Liver (tissue), 9 donors: ENCODE measurements around the gene AKAP12. TPM values are rescaled to one million over a fixed set of nuclear protein-coding genes. Genes with fewer than 3 reads are reported as not detected.

Experiments used
- DNase-seq: peaks from one replicate; pipeline ENCODE4 v3.0.0-alpha.2; 2017; ENCODE audit warnings: low spot score
- H3K27ac ChIP-seq, 2 donors: one replicate each; pipeline ENCODE4 v1.7.0; 2013; ENCODE audit warnings: inconsistent platforms in 2 of 2, low read length in 2 of 2, control low read depth in 1 of 2, low read depth in 1 of 2, mild to moderate bottlenecking in 1 of 2
- H3K27me3 ChIP-seq, 4 donors: one replicate each; pipeline versions ENCODE4 v1.6.1 to v1.7.0; 2013; ENCODE audit warnings: low read length in 3 of 4, inconsistent platforms in 1 of 4, mild to moderate bottlenecking in 1 of 4, moderate library complexity in 1 of 4; ENCODE audit not compliant: control insufficient read depth in 4 of 4, insufficient read depth in 4 of 4
- H3K36me3 ChIP-seq, 4 donors: one replicate each; pipeline versions ENCODE4 v1.6.1 to v1.7.0; 2013; ENCODE audit warnings: low read length in 3 of 4, mild to moderate bottlenecking in 3 of 4, low read depth in 1 of 4, moderate library complexity in 1 of 4; ENCODE audit not compliant: control insufficient read depth in 4 of 4, insufficient read depth in 3 of 4
- H3K4me1 ChIP-seq, 4 donors: one replicate each; pipeline versions ENCODE4 v1.6.1 to v1.7.0; 2013; ENCODE audit warnings: low read length in 3 of 4, mild to moderate bottlenecking in 3 of 4, moderate library complexity in 1 of 4; ENCODE audit not compliant: control insufficient read depth in 4 of 4, insufficient read depth in 4 of 4
- H3K4me3 ChIP-seq, 3 donors: one replicate each; pipeline versions ENCODE4 v1.6.1 to v1.7.0; 2013; ENCODE audit warnings: low read length in 3 of 3, control low read depth in 1 of 3, low read depth in 1 of 3, mild to moderate bottlenecking in 1 of 3
- H3K9ac ChIP-seq, 2 donors: one replicate each; pipeline ENCODE4 v1.7.0; 2013; ENCODE audit warnings: low read length in 2 of 2, mild to moderate bottlenecking in 2 of 2, moderate library complexity in 2 of 2, control low read depth in 1 of 2, low read depth in 1 of 2
- H3K9me3 ChIP-seq, 4 donors: one replicate each; pipeline versions ENCODE4 v1.6.1 to v1.7.0; 2013; ENCODE audit warnings: low read length in 3 of 4; ENCODE audit not compliant: control insufficient read depth in 4 of 4
- FOXA2 ChIP-seq: IDR thresholded peaks from 2 replicates; pipeline ENCODE4 v1.6.1; 2016; ENCODE audit warnings: antibody characterized with exemption
- HNF4A ChIP-seq, 2 donors: conservative IDR thresholded peaks; 2 replicates each; pipeline ENCODE4 v1.6.1; 2016; ENCODE audit warnings: antibody characterized with exemption in 2 of 2, mild to moderate bottlenecking in 2 of 2
- HNF4G ChIP-seq: IDR thresholded peaks from 2 replicates; pipeline ENCODE4 v1.6.1; 2016; ENCODE audit warnings: antibody characterized with exemption
- JUND ChIP-seq, 2 donors: IDR thresholded peaks; 2 replicates each; pipeline ENCODE4 v1.6.1; 2016; ENCODE audit warnings: antibody characterized with exemption in 2 of 2
- NR2F2 ChIP-seq: IDR thresholded peaks from 2 replicates; pipeline ENCODE4 v1.6.1; 2016; ENCODE audit warnings: antibody characterized with exemption
- RXRA ChIP-seq, 2 donors: IDR thresholded peaks; 2 replicates each; pipeline ENCODE4 v1.6.1; 2017 to 2018; ENCODE audit warnings: antibody characterized with exemption in 2 of 2, mild to moderate bottlenecking in 1 of 2
- SP1 ChIP-seq: IDR thresholded peaks from 2 replicates; pipeline ENCODE4 v1.6.1; 2018; ENCODE audit warnings: antibody characterized with exemption, mild to moderate bottlenecking
- TAF1 ChIP-seq: conservative IDR thresholded peaks from 2 replicates; pipeline ENCODE4 v1.6.1; 2016; ENCODE audit warnings: antibody characterized with exemption, mild to moderate bottlenecking
- WGBS: extraction: QIAGEN DNeasy Blood & Tissue Kit; methylation state at CpG from one replicate; pipeline ENCODE4 v1.1.7; 2013; 5-methylcytosine and 5-hydroxymethylcytosine counted together
- polyA plus RNA-seq, 2 donors: library from polyadenylated mRNA; stranded (reverse) in 1 of 2; unstranded in 1 of 2; fragments of 200-250 nt in 1 of 2; fragments of >200 nt in 1 of 2; fragmentation: Nextera tagmentation in 1 of 2; extraction: Ambion mirVana in 1 of 2; gene quantifications; one replicate each; pipeline versions ENCODE4 v1.2.1 to v1.2.3, GENCODE V29; 2013 to 2015
- total RNA-seq, 2 donors: library from RNA; depleted of rRNA; stranded (reverse); fragments of >200 nt; gene quantifications; one replicate each; pipeline ENCODE4 v1.2.3, GENCODE V29; 2014
- TF ChIP-seq, protein P1 (sequence below): fragments of 150-350 bp; IDR thresholded peaks from 2 replicates; pipeline ENCODE4 v1.5.1; 2017; ENCODE audit warnings: improper control_type of control experiment, low read depth, low read length; ENCODE audit not compliant: missing input control
- TF ChIP-seq, protein P2 (sequence below): IDR thresholded peaks from 2 replicates; pipeline ENCODE4 v1.6.1; 2016; ENCODE audit warnings: antibody characterized with exemption, mild to moderate bottlenecking
- TF ChIP-seq, protein P3 (sequence below): IDR thresholded peaks from 2 replicates; pipeline ENCODE4 v1.6.1; 2016; ENCODE audit warnings: antibody characterized with exemption
- donor health status: healthy.
- donor health status: healthy.
- donor health status: healthy.
- donor health status: healthy.
- donor health status: healthy.

AKAP12 gene
- total and polyA plus RNA-seq, 4 donors, result 6.7 to 14.8 (median 8.6) TPM

DNA sequence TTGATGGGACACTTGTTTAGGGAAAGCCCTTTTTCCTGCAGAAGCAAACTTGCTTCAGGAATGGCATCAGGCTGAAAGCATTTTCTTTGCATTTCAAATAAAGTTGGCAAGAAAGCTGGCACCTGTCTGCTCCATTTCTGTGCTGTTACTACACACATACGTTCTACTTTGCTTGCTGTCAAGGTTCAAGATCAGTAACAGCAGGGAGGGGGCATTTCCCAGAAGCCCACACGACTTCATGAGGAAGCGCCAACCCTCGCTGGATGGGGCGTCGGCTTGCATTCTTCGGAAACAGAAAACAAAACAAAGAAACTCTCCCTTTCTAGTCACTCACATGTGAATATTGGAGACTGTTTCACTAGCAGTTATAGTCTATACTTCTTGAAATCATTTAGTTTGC lies 46.4 kb downstream of the AKAP12 start (continued):
- TF ChIP-seq, protein P1, sequence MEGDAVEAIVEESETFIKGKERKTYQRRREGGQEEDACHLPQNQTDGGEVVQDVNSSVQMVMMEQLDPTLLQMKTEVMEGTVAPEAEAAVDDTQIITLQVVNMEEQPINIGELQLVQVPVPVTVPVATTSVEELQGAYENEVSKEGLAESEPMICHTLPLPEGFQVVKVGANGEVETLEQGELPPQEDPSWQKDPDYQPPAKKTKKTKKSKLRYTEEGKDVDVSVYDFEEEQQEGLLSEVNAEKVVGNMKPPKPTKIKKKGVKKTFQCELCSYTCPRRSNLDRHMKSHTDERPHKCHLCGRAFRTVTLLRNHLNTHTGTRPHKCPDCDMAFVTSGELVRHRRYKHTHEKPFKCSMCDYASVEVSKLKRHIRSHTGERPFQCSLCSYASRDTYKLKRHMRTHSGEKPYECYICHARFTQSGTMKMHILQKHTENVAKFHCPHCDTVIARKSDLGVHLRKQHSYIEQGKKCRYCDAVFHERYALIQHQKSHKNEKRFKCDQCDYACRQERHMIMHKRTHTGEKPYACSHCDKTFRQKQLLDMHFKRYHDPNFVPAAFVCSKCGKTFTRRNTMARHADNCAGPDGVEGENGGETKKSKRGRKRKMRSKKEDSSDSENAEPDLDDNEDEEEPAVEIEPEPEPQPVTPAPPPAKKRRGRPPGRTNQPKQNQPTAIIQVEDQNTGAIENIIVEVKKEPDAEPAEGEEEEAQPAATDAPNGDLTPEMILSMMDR, result no peak

DNA sequence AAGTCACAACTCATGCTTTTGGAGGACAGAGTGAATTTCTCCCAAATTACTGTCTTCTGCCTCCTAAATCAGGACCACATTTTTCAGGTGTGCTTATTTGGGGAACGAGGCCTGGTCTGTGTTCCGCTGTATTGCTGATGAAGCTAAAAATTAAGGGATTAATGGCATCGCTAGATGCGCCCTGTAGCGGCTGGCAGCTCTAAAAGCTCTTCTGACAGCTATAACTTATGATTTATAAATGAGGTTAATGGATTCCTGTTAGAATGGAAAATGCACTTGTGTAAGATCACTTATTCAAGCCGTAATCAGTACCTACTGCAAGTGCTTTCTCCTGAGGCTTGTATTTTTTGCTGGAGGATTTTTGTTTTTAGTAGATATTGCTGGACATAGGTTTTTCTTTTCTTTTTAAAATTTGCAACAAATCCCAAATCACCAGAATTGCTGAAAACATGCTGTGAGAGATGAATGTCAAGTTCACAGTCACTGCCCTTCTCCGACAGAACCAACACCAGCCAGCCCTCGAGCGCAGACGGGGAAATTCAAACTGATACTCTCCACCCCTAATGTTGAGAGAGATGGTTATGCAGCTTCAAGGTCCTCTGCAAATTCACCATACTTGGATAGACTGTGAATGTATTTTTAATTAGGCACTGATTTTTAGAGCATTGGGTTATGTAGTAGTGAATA lies 49.1 kb downstream of the AKAP12 start:
- no peak overlapping the region for H3K4me3 ChIP-seq
- peaks cover 0 to 2% (median 0%) of the 10 kb centered on the region in 4 donors for H3K27me3 ChIP-seq
- no peak overlapping the region for H3K9ac ChIP-seq
- H3K4me1 ChIP-seq, result no peaks in the 10 kb centered on the region
- no peak for TF ChIP-seq HNF4A (conservative IDR thresholded peaks at IDR 0.05)
- no peak for TF ChIP-seq FOXA2
- TF ChIP-seq JUND (IDR thresholded peaks at IDR 0.05), result no peak
- TF ChIP-seq RXRA (IDR thresholded peaks at IDR 0.05), result no peak
- TF ChIP-seq NR2F2, result no peak
- TF ChIP-seq, protein P1, result no peak
- TF ChIP-seq, protein P2, sequence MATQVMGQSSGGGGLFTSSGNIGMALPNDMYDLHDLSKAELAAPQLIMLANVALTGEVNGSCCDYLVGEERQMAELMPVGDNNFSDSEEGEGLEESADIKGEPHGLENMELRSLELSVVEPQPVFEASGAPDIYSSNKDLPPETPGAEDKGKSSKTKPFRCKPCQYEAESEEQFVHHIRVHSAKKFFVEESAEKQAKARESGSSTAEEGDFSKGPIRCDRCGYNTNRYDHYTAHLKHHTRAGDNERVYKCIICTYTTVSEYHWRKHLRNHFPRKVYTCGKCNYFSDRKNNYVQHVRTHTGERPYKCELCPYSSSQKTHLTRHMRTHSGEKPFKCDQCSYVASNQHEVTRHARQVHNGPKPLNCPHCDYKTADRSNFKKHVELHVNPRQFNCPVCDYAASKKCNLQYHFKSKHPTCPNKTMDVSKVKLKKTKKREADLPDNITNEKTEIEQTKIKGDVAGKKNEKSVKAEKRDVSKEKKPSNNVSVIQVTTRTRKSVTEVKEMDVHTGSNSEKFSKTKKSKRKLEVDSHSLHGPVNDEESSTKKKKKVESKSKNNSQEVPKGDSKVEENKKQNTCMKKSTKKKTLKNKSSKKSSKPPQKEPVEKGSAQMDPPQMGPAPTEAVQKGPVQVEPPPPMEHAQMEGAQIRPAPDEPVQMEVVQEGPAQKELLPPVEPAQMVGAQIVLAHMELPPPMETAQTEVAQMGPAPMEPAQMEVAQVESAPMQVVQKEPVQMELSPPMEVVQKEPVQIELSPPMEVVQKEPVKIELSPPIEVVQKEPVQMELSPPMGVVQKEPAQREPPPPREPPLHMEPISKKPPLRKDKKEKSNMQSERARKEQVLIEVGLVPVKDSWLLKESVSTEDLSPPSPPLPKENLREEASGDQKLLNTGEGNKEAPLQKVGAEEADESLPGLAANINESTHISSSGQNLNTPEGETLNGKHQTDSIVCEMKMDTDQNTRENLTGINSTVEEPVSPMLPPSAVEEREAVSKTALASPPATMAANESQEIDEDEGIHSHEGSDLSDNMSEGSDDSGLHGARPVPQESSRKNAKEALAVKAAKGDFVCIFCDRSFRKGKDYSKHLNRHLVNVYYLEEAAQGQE, result no peak
- TF ChIP-seq TAF1, result no peak
- no peak for TF ChIP-seq HNF4G
- TF ChIP-seq, protein P3, sequence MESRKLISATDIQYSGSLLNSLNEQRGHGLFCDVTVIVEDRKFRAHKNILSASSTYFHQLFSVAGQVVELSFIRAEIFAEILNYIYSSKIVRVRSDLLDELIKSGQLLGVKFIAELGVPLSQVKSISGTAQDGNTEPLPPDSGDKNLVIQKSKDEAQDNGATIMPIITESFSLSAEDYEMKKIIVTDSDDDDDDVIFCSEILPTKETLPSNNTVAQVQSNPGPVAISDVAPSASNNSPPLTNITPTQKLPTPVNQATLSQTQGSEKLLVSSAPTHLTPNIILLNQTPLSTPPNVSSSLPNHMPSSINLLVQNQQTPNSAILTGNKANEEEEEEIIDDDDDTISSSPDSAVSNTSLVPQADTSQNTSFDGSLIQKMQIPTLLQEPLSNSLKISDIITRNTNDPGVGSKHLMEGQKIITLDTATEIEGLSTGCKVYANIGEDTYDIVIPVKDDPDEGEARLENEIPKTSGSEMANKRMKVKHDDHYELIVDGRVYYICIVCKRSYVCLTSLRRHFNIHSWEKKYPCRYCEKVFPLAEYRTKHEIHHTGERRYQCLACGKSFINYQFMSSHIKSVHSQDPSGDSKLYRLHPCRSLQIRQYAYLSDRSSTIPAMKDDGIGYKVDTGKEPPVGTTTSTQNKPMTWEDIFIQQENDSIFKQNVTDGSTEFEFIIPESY, result no peak
- no peak for TF ChIP-seq SP1
- H3K36me3 ChIP-seq, result no peaks in the 10 kb centered on the region
- DNase-seq, result no peak
- H3K9me3 ChIP-seq, result no peaks in the 10 kb centered on the region
- no peak overlapping the region for H3K27ac ChIP-seq
- WGBS, result 91% methylated on average over 10 of the region's 10 CpGs
